Cardiac fibroblast (primary cell): ENCODE measurements around the gene KCND3.

Source experiments
- DNase-seq, 2 donors: peaks; one replicate each; pipeline versions ENCODE4 v3.0.0 to v3.0.0-alpha.2; 2010; ENCODE audit warnings: low read depth in 2 of 2
- H3K4me3 ChIP-seq, 2 donors: replicated peaks in 1 of 2; 1 replicate in 1 of 2; 2 replicates in 1 of 2; pipeline ENCODE4 v1.5.1; 2011; ENCODE audit warnings: low read depth in 2 of 2, low read length in 2 of 2, mild to moderate bottlenecking in 2 of 2, moderate library complexity in 1 of 2
- TF ChIP-seq, protein P1 (sequence below): IDR thresholded peaks from one replicate; pipeline ENCODE4 v1.5.1; 2011; ENCODE audit warnings: low read depth, mild to moderate bottlenecking, low read length, inconsistent platforms

Gene KCND3

DNA sequence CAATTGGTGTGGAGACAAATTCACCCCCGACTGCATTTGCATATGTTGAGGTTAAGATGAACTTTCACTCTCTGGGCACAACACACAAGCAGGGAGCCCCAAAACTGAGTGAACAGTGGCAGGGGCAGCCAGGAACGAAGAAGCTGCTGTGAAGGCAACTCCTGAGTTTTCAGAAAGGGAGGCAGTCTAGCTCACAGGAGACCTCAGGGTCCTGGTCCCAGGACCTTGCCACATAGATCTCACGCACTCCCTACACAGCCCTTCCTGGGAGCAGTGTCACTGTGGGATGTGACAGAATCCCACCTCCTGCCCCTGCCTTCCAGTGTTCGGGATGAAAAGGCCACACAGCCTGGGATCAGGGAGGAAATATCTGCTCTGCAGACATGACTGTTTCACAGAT is 60.9 kb downstream of the KCND3 start:
- H3K4me3 ChIP-seq: no peak overlapping the region
- TF ChIP-seq, protein P1, sequence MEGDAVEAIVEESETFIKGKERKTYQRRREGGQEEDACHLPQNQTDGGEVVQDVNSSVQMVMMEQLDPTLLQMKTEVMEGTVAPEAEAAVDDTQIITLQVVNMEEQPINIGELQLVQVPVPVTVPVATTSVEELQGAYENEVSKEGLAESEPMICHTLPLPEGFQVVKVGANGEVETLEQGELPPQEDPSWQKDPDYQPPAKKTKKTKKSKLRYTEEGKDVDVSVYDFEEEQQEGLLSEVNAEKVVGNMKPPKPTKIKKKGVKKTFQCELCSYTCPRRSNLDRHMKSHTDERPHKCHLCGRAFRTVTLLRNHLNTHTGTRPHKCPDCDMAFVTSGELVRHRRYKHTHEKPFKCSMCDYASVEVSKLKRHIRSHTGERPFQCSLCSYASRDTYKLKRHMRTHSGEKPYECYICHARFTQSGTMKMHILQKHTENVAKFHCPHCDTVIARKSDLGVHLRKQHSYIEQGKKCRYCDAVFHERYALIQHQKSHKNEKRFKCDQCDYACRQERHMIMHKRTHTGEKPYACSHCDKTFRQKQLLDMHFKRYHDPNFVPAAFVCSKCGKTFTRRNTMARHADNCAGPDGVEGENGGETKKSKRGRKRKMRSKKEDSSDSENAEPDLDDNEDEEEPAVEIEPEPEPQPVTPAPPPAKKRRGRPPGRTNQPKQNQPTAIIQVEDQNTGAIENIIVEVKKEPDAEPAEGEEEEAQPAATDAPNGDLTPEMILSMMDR: no peak
- no peak for DNase-seq

DNA sequence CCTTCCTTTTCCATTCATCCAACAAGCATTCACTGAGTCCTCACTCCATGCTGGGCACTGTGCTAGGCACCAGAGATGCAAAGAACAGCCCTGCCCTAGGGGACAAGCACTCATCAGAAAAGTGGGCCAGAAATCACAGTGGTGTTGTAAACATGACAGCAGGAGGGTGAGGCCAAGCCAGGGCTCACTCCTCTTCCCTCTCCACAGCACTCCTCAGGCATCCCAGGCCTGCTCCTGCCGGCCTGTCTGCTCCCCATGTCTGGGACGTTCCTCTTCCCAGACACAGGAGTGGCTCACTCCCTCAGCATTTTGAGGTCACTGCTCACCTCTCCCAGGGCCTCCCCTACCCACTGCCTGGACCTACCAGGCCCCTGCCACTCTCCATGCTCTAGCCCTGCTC is 61.8 kb downstream of the KCND3 start:
- TF ChIP-seq, protein P1: no peak
- DNase-seq: no peak

DNA sequence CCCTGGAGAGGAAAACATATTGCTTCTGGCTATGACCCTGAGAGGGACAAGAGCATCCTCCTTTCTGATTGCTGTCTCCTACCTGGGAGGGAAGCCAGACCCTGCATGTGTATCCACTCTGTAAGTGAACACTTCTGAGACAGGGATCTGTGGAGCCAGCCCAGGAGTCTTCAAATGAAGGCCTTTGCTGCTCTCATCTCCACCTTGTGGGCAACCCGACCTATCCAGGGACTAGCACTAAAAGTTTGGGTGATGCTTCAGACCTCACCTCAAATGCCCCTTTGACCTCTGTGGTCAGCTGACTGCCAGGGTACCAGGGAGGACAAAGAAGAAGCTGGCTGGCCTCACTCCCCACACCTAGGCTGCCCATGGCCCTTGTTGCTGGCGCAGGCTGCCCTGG is 64.7 kb downstream of the KCND3 start:
- no peak overlapping the region for H3K4me3 ChIP-seq
- TF ChIP-seq, protein P1: no peak
- DNase-seq: no peak

More for the DNA sequence above, 61.8 kb downstream of the KCND3 start:
- no peak overlapping the region for H3K4me3 ChIP-seq

DNA sequence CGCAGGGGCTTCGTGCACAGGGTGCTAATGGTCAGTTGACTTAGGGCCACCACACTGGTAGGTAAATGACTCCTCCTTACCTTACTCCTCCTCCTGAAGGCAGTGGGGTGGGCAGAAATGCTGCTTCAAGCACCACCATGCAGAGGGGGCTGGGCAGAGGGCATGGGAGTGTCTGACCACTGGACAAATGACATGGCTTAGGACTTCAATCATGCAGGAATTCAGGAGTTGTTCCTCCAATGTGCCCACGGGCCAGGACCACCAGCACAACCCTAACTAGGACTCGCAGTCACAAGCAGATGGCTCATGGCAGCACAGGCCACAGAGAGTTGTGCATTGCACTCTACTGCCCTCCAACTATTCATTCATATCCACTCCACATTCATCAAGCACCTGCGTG is 65.7 kb downstream of the KCND3 start:
- no peak overlapping the region for H3K4me3 ChIP-seq
- DNase-seq: no peak
- TF ChIP-seq, protein P1: no peak

DNA sequence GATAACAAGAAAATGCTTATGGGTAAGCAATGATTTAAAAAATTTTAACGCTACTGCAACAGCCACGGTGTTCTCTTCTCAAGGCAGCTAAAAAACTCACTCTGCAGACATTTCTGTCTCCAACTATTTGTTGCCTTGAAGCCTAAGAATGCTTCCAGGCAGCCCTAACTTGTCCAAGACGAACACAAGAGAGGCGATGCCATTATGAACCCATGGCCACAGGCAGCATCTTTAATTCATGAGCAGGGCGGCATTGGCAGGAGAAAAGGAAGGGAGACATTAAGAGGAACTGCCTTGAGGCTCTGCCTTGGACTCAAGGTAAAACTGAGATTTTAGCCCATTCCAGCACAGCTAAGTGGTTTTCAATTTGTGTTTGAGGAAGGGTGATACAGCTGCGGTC is 67.5 kb downstream of the KCND3 start:
- TF ChIP-seq, protein P1: no peak
- no peak overlapping the region for H3K4me3 ChIP-seq
- no peak for DNase-seq

DNA sequence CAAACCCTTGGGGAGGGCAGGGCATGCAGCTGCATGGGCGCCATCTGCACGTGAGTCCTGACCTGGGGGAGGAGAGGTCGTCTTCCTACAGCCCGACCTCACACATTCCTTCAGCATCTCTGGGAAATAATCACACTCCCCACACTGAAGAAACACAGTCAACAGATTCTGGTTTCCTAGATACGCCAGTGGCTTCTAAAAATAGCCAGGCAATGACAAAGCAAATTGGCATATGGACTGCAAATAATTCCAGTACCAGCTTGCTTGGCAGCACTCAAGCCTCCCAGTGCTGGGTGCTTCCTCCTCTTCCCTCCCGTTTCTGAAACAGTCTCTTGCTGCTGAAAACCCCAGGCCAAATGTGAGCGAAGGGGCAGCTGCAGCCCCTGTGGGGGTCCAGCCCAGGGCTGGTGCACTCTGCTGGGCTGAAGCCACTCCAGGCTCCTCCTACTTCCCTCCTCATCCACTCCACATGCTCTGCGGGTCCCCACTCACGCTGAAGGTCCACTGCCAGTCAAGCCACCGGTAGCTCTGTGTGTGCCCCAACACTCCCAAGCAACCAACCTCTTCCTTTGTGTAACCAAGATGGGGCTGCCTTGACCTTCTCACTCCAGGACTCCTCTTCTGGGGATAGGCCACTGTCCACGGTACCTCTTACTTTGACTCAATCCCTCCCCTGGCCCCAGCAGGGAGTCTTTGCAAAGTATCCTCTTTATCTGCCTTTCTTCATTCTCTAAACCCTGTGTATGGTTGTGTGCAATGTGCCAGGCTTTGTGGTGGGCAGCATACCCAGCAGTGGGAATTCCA is 69.0 kb downstream of the KCND3 start:
- DNase-seq: peak; percentile 6 to 38
- TF ChIP-seq, protein P1: no peak

More for the DNA sequence above, 69.0 kb downstream of the KCND3 start:
- no peak overlapping the region for H3K4me3 ChIP-seq
